Measurements from ENCODE around the gene PROSER2. TPM values are rescaled to one million over a fixed set of nuclear protein-coding genes. Genes with fewer than 3 reads are reported as not detected.

The PROSER2 gene
- total and polyA plus RNA-seq, 2 donors from 2014 or later = 8.1 to 48.2 TPM

GRCh38 chr10:11861341-11861740 is 38.2 kb downstream of the PROSER2 start:
- H3K27me3 ChIP-seq (ENCODE audit: control insufficient read depth, insufficient read depth, low read length) = no peaks in the 10 kb centered on the region
- intact Hi-C loops (cut with DNase I) = no loop called here
- no peak overlapping the region for H3K4me3 ChIP-seq (ENCODE audit: low read length in 3 of 3)
- H3K27ac ChIP-seq (ENCODE audit: low read depth in 2 of 2, low read length in 2 of 2) = no peak overlapping the region
- FAIRE-seq (no peak), DNase-seq (peak in 1 of 5 donors; percentile 33)
- H3K36me3 ChIP-seq (ENCODE audit: control insufficient read depth in 2 of 3, insufficient read depth in 3 of 3, low read length in 3 of 3) = peaks cover 0 to 3% (median 0%) of the 10 kb centered on the region in 3 donors
- H3K4me1 ChIP-seq (ENCODE audit: control insufficient read depth in 2 of 3, insufficient read depth in 2 of 3, low read depth in 1 of 3, low read length in 3 of 3) = no peaks in the 10 kb centered on the region
- no peaks in the 10 kb centered on the region for H3K9me3 ChIP-seq (ENCODE audit: control insufficient read depth in 2 of 3, insufficient read depth in 1 of 3, low read length in 3 of 3)
- no peak for TF ChIP-seq CTCF (IDR thresholded peaks at IDR 0.05; ENCODE audit: borderline replicate concordance, extremely low read depth, insufficient read depth)
- H3K9ac ChIP-seq (ENCODE audit: low read length in 3 of 3) = no peak overlapping the region

GRCh38 chr10:11861811-11862428 is 38.8 kb downstream of the PROSER2 start:
- Histone ChIP-seq H3K36me3 (ENCODE audit: control insufficient read depth in 2 of 3, insufficient read depth in 3 of 3, low read length in 3 of 3) (peaks cover 0 to 3% (median 0%) of the 10 kb centered on the region in 3 donors), H3K9ac (ENCODE audit: low read length in 3 of 3) (no peak overlapping the region), H3K4me3 (ENCODE audit: low read length in 3 of 3) (no peak overlapping the region), H3K27me3 (ENCODE audit: control insufficient read depth, insufficient read depth, low read length) (no peaks in the 10 kb centered on the region), H3K27ac (ENCODE audit: low read depth in 2 of 2, low read length in 2 of 2) (no peak overlapping the region), H3K4me1 (ENCODE audit: control insufficient read depth in 2 of 3, insufficient read depth in 2 of 3, low read depth in 1 of 3, low read length in 3 of 3) (no peaks in the 10 kb centered on the region), H3K9me3 (ENCODE audit: control insufficient read depth in 2 of 3, insufficient read depth in 1 of 3, low read length in 3 of 3) (no peaks in the 10 kb centered on the region)
- DNase-seq = peak in 1 of 5 donors; percentile 13
- no peak for TF ChIP-seq CTCF (IDR thresholded peaks at IDR 0.05; ENCODE audit: borderline replicate concordance, extremely low read depth, insufficient read depth)
- intact Hi-C loops (cut with DNase I) = no loop called here
- FAIRE-seq = no peak

- Histone ChIP-seq H3K27me3 (ENCODE audit: control insufficient read depth, insufficient read depth, low read length) (no peaks in the 10 kb centered on the region), H3K9me3 (ENCODE audit: control insufficient read depth in 2 of 3, insufficient read depth in 1 of 3, low read length in 3 of 3) (no peaks in the 10 kb centered on the region), H3K9ac (ENCODE audit: low read length in 3 of 3) (no peak overlapping the region), H3K36me3 (ENCODE audit: control insufficient read depth in 2 of 3, insufficient read depth in 3 of 3, low read length in 3 of 3) (peaks cover 0 to 3% (median 0%) of the 10 kb centered on the region in 3 donors), H3K4me3 (ENCODE audit: low read length in 3 of 3) (no peak overlapping the region), H3K4me1 (ENCODE audit: control insufficient read depth in 2 of 3, insufficient read depth in 2 of 3, low read depth in 1 of 3, low read length in 3 of 3) (no peaks in the 10 kb centered on the region), H3K27ac (ENCODE audit: low read depth in 2 of 2, low read length in 2 of 2) (no peak overlapping the region)
- DNase-seq = peak in 1 of 5 donors; percentile 11
- intact Hi-C loops (cut with DNase I) = no loop called here
- TF ChIP-seq CTCF (IDR thresholded peaks at IDR 0.05; ENCODE audit: borderline replicate concordance, extremely low read depth, insufficient read depth) = no peak
- FAIRE-seq = no peak
These were observed 40.4 kb downstream of the PROSER2 start for GRCh38 chr10:11863353-11864109.

All from kidney (tissue), 14 donors.